MM.1S (cell line): ENCODE results near the gene CARD9.

ENCODE experiments used
- DNase-seq: peaks from one replicate; pipeline ENCODE4 v3.0.0-alpha.2; 2015
- H2AFZ ChIP-seq: fragments of 300-600 bp; sonication (generic); 2 replicates; pipeline ENCODE4 v1.6.0; 2016; ENCODE audit warnings: antibody characterized with exemption, low read length
- H3F3A ChIP-seq: fragments of 300-600 bp; sonication (generic); 2 replicates; pipeline ENCODE4 v1.6.1; 2016; ENCODE audit warnings: mild to moderate bottlenecking, antibody characterized with exemption, low read length, moderate library complexity, mixed read lengths; ENCODE audit not compliant: insufficient read depth
- H3K27ac ChIP-seq: fragments of 300-600 bp; sonication (generic); 2 replicates; pipeline ENCODE4 v1.5.1; 2016; ENCODE audit warnings: mild to moderate bottlenecking, low read length
- H3K27me3 ChIP-seq: fragments of 300-600 bp; sonication (generic); replicated peaks from 2 replicates; pipeline ENCODE4 v1.6.0; 2016; ENCODE audit warnings: low read length; ENCODE audit not compliant: insufficient read depth
- H3K36me3 ChIP-seq: fragments of 300-600 bp; sonication (generic); replicated peaks from 2 replicates; pipeline ENCODE4 v1.6.1; 2016; ENCODE audit warnings: mild to moderate bottlenecking, low read length, mixed read lengths; ENCODE audit not compliant: insufficient read depth
- H3K4me1 ChIP-seq: fragments of 300-600 bp; sonication (generic); 2 replicates; pipeline ENCODE4 v1.6.1; 2016; ENCODE audit warnings: low read length, mixed read lengths
- H3K4me2 ChIP-seq: fragments of 300-600 bp; sonication (generic); 2 replicates; pipeline ENCODE4 v1.6.0; 2016; ENCODE audit warnings: low read depth, low read length
- H3K4me3 ChIP-seq: fragments of 300-600 bp; sonication (generic); 2 replicates; pipeline ENCODE4 v1.5.1; 2016; ENCODE audit warnings: low read length, mixed read lengths
- H3K79me2 ChIP-seq: fragments of 300-600 bp; sonication (generic); 2 replicates; pipeline ENCODE4 v1.6.1; 2016; ENCODE audit warnings: mixed run types, low read length, mixed read lengths
- H3K9ac ChIP-seq: fragments of 300-600 bp; sonication (generic); 2 replicates; pipeline ENCODE4 v1.6.1; 2016; ENCODE audit warnings: low read length, mixed read lengths
- H3K9me2 ChIP-seq: fragments of 300-600 bp; sonication (generic); replicated peaks from 2 replicates; pipeline ENCODE4 v1.6.1; 2016; ENCODE audit warnings: mild to moderate bottlenecking, low read length, mixed read lengths; ENCODE audit not compliant: insufficient read depth
- H3K9me3 ChIP-seq: fragments of 300-600 bp; sonication (generic); replicated peaks from 2 replicates; pipeline ENCODE4 v1.6.1; 2016; ENCODE audit warnings: mild to moderate bottlenecking, low read length, mixed read lengths; ENCODE audit not compliant: insufficient read depth
- H4K20me1 ChIP-seq: fragments of 300-600 bp; sonication (generic); 2 replicates; pipeline ENCODE4 v1.6.1; 2016; ENCODE audit warnings: mild to moderate bottlenecking, low read length, moderate library complexity, mixed read lengths; ENCODE audit not compliant: insufficient read depth
- EZH2 ChIP-seq: fragments of 300-600 bp; sonication (generic); optimal IDR thresholded peaks from 2 replicates; pipeline ENCODE3; 2017; ENCODE audit warnings: low read depth, mild to moderate bottlenecking, antibody characterized with exemption, low read length, mixed read lengths
- EZH2phosphoT487 ChIP-seq: fragments of 300-600 bp; sonication (generic); IDR thresholded peaks from 2 replicates; pipeline ENCODE4 v1.6.1; 2018; ENCODE audit warnings: antibody characterized with exemption, low read length
- TF ChIP-seq, protein P1 (sequence below): fragments of 300-600 bp; sonication (generic); IDR thresholded peaks from 2 replicates; pipeline ENCODE4 v1.5.1; 2016; ENCODE audit warnings: antibody characterized with exemption, low read length, mixed read lengths

CARD9 gene

DNA sequence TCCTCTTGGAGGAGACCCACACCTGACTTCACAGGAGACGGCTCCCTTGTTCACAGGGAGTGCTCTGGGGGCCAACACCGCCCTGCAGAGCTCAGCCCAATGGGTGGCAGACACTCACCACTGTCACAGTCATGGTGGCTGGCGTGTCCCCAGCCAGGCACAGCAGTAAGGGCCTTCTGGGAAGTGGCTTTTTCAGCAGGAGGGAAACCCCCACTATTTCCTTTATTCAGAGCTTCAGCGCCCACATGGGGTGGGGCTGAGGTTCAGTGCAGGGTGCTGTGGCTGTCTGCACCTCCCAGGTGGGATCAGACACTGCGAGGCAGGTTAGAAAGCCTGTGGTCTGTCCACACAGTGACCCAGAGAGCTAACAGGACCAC is 30.1 kb upstream of the CARD9 start:
- H3K79me2 ChIP-seq = peaks cover 21% of the 10 kb centered on the region
- H3K36me3 ChIP-seq = no peaks in the 10 kb centered on the region
- TF ChIP-seq, protein P1, sequence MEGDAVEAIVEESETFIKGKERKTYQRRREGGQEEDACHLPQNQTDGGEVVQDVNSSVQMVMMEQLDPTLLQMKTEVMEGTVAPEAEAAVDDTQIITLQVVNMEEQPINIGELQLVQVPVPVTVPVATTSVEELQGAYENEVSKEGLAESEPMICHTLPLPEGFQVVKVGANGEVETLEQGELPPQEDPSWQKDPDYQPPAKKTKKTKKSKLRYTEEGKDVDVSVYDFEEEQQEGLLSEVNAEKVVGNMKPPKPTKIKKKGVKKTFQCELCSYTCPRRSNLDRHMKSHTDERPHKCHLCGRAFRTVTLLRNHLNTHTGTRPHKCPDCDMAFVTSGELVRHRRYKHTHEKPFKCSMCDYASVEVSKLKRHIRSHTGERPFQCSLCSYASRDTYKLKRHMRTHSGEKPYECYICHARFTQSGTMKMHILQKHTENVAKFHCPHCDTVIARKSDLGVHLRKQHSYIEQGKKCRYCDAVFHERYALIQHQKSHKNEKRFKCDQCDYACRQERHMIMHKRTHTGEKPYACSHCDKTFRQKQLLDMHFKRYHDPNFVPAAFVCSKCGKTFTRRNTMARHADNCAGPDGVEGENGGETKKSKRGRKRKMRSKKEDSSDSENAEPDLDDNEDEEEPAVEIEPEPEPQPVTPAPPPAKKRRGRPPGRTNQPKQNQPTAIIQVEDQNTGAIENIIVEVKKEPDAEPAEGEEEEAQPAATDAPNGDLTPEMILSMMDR = no peak
- H3K27me3 ChIP-seq = no peaks in the 10 kb centered on the region
- H3K4me1 ChIP-seq = peaks cover 32% of the 10 kb centered on the region
- no peaks in the 10 kb centered on the region for H4K20me1 ChIP-seq
- H3K4me2 ChIP-seq = no peak overlapping the region
- H3K27ac ChIP-seq = no peak overlapping the region
- no peak overlapping the region for H3K9ac ChIP-seq
- no peaks in the 10 kb centered on the region for H3K9me3 ChIP-seq
- no peak overlapping the region for H3K4me3 ChIP-seq
- no peaks in the 10 kb centered on the region for H3K9me2 ChIP-seq
- H2AFZ ChIP-seq = no peak overlapping the region
- DNase-seq = no peak
- H3F3A ChIP-seq = 0 out of 2 replicates have a peak, but pooled peaks cover 4% of the 10 kb centered on the region

DNA sequence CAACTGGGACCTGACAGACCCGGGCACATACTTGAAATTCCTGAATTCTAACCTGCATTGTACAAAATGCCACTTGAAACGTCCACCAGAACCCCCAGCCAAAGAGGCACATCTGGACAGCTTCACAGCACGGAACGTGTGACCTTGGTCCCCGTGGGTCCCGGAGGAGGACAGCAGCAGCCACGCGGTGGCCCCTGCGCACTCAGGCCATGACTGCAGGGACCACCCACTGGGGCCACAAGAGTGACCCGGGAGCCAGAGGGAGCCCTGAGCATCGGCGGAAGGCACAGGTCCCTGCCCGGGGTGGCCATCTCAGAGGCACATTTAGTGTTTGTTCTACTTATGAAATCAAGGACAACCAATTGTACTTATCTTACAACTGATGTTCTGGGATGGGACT is 28.6 kb upstream of the CARD9 start:
- Histone ChIP-seq H3K9ac (no peak overlapping the region), H3F3A (0 out of 2 replicates have a peak, but pooled peaks cover 4% of the 10 kb centered on the region), H4K20me1 (no peaks in the 10 kb centered on the region), H3K9me2 (no peaks in the 10 kb centered on the region), H2AFZ (no peak overlapping the region), H3K36me3 (no peaks in the 10 kb centered on the region), H3K4me3 (no peak overlapping the region), H3K9me3 (no peaks in the 10 kb centered on the region), H3K79me2 (peaks cover 24% of the 10 kb centered on the region), H3K27ac (no peak overlapping the region), H3K4me1 (peaks cover 34% of the 10 kb centered on the region), H3K4me2 (no peak overlapping the region), H3K27me3 (no peaks in the 10 kb centered on the region)
- no peak for DNase-seq
- TF ChIP-seq, protein P1 = no peak
- TF ChIP-seq EZH2 = no peak
- no peak for TF ChIP-seq EZH2phosphoT487

DNA sequence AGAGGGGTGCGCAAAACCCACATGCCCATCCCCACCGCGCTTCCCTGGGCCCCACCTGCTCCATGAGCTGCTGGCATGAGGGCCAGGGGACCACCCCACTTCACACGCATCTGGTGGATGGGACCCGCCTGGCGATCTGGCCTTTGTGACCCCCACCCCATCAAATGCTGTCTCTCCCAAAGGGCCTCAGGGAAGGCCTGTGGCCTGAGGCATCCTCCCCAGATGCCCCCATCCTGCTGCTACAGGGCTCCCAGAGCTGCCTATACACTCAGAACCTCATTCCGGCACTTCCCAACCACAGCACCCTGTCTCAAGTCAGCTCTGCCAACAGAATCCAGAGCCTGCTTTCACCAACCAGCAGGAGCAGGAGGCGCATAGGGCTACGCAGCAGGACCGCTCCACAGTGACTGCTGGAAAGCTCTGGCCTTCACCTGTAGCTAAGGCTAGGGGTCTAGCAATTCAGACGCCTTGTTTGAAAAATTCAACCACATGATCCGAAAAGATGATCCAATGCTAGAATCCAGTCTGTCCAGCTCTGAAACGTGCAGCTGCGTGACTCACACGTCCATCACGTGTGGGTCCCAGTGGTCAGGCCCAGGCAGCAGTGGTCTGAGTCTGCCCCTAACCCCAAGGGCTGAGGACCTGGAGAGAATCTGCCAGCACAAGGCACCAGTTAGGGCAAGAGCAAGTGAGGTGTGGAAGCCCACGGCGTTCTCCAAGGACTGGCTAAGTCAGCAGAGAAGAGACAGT is 27.9 kb upstream of the CARD9 start:
- H3K27ac ChIP-seq = no peak overlapping the region
- 0 out of 2 replicates have a peak, but pooled peaks cover 4% of the 10 kb centered on the region for H3F3A ChIP-seq
- H3K9ac ChIP-seq = no peak overlapping the region
- no peaks in the 10 kb centered on the region for H4K20me1 ChIP-seq
- no peaks in the 10 kb centered on the region for H3K9me2 ChIP-seq
- no peaks in the 10 kb centered on the region for H3K36me3 ChIP-seq
- no peak for DNase-seq
- H3K4me1 ChIP-seq = peaks cover 34% of the 10 kb centered on the region
- peaks cover 24% of the 10 kb centered on the region for H3K79me2 ChIP-seq
- H3K4me3 ChIP-seq = no peak overlapping the region
- no peak overlapping the region for H3K4me2 ChIP-seq
- no peaks in the 10 kb centered on the region for H3K9me3 ChIP-seq
- no peak overlapping the region for H2AFZ ChIP-seq
- H3K27me3 ChIP-seq = no peaks in the 10 kb centered on the region
- TF ChIP-seq, protein P1 = no peak
- no peak for TF ChIP-seq EZH2
- no peak for TF ChIP-seq EZH2phosphoT487
